HG03196 (cell line): ENCODE data around the gene ZDBF2.
"Not testable (repeated sequence)": the region's sequence is repeated elsewhere in the genome, so short reads cannot be mapped to it uniquely, and the experiment has no call there.

ENCODE experiments used
- ATAC-seq: cut with Tn5 transposase; IDR thresholded peaks from one replicate; pipeline ENCODE4 v1.9.1; 2021; ENCODE audit not compliant: unreplicated experiment

The ZDBF2 gene

DNA sequence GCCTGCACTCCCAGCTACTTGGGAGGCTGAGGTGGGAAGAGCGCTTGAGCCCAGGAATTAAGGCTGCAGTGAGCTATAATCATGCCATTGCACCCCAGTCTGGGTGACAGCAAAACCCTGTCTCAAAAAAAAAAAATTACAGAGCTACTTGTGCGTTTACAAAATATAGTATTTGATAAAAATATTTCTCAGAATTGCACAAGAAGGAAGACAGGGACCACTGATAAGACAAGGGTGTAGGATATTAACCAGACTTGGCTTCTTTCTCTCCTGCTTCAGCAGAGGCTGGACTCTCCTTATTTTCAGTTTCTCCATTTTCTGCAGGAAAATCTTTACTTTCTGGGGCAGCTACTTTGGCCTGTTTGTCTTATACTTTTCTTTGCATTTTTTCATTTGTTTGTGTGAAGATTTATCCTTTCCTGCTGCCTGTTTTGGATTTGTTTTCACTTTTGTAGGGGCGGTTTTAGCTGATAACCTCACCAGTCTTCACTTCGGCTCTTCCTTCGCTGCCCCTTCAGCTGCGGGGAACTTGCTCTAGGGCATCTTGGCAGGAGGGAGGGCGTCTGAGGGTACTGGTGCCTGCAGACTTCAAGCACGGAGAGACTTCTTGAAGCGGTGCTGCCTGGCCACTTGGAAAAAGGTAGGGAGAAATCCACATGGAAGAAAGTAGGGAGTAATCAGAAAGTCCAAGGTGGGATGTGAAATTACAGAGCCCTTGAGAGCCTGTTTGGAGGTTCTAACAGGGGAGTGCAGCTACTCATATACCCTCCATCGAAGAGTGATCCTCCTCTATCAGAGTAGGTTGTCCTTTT lies 14.9 kb upstream of the ZDBF2 start:
- no peak for ATAC-seq

DNA sequence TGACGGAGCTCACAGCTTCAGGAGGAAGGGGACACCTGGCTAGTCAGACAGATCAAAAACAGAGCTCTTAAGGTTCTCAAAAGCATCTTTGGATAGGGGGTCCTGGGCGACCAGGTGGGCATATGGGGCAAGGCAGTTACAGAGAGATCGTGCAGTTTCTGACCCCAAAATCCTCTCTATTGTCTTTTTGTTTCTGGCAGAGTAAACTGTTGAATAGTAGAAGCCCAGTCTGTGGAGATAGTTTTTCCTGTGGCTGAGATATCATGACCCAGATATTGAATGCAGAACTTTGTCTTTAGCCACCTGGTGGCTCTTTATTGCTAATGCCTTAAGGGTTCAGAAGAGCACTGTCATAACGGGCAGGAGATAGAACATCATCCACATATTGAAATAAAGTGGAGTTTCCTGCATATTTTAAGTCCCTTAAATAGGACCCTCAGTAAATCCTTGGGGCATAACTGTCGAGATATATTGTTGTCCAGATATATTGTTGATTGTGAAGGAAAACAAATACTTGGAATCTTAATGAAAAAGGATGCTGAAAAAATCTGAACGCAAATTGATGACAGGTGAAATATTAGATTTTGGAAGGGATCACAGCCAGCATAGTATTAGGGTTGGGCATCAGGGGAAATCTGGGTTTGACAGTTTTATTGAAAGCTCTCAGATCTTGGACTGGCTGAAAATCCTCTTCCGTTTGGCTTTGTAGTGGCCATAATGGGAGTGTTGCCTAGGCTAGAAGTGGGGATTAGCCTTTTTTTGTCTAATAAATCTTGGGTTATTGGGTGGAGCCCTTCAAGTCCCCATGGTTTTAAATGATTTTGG lies 14.1 kb upstream of the ZDBF2 start:
- ATAC-seq, result peak; percentile 83

DNA sequence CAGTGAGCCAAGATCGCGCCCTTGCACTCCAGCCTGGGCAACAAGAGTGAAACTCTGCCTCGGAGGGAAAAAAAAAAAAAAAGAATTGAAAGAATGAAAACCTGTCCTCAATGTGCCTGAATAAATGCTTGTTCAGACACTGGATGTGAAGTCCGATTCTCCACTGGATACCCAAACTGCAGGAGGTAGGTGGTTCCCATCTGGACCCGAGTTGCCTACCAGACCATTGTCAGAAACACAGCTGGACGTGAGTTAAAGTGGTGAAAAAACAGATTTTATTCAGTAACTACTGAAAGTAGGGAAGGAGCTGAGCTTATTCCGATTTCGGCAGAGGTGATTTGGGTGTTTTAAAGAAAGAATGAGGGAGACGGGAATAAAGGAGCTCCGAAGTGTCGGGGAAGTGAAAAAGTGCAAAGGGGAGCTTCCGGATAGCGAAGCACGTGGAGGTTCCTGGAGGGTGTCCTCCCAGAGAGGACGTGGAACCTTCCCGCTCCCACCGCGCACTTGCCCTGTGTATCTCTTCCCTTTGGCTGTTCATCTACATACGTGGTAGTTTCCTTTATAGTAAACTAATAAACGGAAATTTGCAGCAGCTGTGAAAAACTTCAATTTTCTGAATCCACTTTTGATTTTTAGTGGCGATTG lies 10.4 kb upstream of the ZDBF2 start:
- ATAC-seq, result no peak

DNA sequence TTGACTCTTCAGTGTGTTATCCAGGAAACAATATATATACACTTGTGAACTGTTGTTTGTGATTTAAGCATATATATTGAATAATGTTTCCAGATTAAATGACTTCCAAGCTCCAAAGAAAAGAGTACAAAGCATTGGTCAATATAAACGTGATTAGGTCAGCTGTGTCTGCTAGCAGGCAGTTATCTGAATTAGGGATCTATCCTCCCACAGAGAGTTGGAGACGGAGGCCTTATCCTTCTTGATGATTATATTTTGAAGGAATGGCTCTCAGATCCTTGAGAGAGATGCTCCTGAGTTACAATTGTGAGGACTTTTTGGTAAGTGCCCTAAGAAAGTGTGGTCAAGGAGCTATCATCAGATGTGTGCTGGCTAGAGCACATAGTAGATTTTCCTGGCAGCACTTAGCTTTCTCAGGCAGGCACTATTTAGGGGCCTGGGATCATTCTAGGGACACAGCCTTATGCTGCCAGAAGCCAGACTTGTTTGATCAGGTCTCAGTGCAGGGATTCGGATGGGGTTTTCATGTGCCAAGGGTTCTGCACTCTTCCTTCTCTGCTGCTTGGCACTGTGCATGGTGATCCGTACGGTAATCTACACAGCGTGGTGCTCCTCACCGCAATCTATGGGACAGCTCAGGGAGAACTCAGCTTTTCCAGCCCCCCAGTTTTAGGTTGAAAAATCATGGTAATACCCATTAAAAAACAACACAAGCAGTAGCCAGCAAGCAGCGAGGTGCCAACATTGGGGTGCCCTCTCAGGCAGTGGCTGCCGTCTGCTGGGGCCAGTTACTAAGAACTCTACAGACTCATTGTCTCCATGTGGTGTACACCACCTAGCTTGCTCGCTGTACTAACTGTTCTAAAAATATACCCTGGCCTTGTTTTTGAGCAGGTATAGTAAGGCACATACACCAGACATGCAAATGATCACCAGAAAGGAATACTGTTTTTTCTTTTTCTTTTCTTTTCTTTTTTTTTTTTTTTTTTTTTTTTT lies 8.0 kb upstream of the ZDBF2 start:
- no peak for ATAC-seq

DNA sequence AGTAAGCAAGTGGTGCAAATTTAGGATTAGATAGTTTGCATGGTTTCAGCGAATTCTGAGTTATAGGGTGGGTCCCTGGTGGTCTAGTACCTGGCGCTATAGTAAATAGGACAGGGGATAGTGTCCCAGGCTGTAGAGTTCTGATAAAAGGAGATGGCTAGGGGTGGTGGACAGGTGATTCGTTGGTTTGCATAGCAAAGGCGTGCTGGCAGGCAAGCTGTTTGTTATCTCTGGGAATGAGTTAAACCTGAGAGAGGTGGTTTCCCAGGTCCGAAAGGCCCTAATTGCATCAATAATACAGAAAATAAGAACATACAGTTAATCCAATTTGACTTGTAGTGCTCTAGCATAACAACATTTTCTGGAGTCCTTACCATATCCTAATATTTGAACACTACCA lies 6.9 kb upstream of the ZDBF2 start:
- ATAC-seq, result no peak

DNA sequence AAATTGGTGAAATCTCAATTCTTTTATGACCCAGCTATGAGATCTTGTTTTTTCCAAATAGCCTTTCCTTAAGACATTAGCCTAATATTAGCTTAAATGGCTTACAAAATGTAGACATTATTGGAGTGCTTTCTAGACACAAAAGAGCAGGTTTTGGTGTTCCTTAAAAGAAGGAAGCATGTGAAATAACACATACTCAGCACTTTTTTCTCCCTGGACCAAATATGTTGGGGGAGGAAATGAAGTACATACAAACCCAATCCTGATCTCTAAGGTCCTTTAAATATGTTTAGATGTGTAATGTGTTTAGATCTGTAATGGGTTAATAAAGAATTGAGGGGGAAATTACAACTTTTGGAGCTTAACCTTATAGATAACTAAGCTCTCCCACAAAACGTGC lies 3.4 kb upstream of the ZDBF2 start:
- no peak for ATAC-seq

DNA sequence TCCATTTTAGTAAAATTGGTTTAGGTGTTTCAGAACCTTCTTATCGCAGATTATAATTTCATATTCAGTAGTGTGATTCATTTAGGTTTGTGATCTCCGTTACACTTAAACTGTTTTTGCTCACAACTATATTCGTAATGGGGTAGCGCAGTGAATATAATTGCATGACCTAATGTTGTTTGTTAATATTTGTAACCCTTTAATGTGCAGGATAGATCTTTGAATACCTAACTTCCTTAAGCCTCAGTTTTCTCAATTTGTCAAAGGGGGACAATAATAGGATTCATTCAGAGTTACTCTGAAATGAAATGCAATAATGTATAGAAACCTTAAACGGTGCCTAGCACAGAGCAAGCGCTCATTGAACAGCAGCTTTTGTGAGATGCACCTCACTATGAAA lies 558 bp upstream of the ZDBF2 start:
- ATAC-seq, result no peak

DNA sequence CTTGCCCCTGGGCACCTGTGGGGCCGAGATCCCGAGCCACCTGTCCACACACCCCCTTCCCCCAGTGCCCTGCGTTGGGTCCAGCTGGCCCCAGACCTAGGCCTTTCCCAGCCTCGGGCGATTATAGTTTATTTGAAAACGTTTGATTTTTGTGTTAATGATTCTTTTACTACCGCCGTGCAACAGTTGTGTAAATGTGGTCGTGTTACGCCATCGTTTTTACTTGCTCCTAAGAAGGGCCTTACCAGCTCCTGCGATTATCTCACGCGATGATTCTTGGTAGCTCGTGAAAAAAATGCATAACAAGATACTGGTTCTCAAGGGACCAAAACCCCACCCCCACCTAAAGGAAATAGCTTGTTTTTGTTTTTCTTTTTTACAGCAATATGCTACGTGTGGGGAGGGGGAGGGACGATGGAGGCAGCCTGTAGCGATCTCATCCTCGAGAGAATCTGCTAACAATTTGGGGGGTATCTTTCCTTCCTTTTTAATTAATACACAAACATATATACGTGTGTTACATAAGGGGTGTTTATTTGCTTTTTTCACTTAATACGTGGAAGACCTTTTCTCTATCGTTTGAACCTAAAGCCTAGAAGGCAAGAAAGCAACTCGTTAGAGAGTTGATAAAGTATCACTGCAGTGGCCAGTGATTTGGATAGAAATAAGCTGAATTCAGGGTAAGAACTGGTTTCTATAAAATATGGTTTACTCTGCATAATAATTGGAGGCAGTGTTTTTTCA lies 1.0 kb downstream of the ZDBF2 start:
- peak; percentile 36 for ATAC-seq

DNA sequence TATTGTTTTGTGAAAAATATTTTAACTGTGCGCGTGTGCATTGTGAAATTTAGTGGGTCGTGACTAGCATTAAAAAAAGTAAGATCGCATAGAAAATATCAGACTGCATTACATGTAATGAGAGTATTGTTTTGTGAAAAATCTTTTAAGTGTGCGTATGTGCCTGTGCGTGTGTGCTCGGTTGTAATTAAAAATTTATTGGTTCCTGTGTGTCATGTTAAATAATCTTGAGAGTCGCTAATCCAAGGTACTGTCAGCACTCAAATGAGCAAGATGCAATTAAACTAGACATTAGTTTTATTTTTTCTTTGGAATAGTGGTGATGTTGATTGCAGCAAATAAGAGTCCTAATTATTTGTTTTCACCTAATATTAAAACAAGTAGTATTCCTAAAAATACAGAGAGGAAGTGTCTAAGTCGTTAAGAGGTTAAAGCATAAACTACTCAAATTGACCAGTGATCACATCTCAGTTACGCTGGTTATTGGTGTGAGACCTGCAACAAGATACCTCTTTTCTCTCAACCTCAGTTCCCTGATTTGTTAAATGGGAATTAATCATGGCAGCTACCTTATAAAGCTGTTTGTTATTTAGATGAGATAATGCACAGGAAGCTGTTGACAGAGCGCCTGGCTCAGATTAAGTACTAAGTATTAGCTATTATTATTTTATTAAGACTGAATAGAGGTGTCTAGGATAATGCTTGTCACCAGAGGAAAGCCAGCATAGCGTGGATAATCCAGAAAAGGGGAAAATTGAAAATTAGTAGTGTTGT lies 1.9 kb downstream of the ZDBF2 start:
- no peak for ATAC-seq

DNA sequence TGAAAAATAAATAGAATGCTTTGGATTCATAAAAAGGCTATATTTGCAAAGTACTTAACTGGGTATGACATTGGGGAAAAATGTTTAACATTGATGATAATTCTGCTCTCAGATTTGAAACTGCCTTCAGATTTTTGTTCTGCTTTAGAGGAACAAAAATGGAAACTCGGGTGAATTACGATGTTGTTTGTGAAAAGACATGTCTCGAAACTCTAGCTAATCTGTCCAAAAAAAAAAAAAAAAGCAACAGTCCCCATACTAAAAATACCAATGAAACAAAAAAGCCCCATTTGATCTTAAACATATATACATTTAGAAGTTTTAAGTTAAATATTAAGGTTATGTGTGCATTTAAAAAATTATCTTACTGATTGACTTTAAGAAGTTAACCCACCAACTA lies 3.0 kb downstream of the ZDBF2 start:
- no peak for ATAC-seq

DNA sequence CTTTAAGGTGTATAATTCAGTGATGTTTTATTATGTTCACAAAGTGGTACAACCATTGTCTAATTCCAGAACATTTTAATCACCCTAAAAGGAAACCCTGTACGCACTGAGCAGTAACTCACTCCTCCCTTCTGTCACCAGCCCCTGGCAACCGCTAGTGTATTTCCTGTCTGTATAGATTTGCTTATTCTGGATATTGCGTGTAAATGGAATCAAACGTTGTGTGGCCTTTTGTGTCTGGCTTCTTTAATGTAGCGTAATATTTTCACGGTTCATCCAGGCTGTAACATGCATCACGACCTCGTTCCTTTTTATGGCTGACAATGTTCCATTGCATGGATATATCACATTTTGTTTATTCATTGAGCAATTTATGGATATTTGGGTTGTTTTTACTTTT lies 8.3 kb downstream of the ZDBF2 start:
- no peak for ATAC-seq

DNA sequence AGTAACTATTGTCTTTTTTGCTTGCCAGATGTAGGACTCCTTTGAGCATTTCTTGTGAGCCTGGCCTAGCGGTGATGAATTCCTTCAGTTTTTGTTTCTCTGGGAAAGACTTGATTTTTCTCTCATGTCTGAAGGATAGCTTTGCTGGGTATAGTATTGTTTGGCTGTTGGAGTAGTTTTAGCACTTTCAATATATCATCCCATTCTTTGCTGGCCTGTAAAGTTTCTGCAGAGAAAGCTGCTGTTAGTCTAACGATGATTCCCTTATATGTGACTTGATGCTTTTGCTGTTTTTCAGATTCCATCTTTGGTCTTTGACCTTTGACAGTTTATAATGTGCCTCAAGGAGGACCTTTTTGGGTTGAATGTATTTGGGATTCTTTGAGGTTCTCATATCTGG lies 12.7 kb downstream of the ZDBF2 start:
- no peak for ATAC-seq

DNA sequence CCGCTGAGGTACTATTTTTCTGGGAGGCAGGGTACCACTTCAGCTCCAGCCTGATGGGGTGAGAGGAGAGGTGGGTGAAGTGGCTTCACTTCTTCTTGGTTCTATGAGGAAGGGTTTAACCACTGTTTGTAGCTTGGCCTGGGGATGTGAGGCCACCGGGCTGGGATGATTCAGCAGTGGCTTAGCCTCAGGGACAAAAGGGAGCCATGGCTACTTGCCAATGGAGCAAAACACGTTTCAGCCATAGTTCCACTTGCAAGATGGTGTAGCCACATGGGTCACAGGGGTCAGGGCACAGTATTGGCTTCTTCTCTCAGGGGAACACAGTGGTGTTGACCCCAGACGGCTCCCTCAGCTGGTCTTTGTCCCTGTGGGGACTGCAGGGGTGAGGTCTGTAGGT lies 14.9 kb downstream of the ZDBF2 start:
- no peak for ATAC-seq

DNA sequence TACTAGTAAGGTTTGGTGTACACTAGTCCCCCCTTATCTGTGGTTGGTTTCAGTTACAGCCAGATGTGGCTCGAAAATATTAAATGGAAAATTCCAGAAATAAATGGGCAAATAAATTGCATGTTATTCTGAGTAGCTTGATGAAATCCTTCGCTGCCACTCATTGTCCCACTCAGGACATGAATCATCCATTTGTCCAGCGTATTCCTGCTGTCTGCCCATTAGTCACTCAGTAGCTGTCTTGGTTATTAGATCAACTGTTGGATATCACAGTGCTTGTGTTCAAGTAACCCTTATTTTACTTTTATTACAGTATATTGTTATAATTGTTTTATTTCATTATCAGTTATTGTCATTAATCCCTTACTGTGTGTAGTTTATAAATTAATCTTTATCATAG lies 21.7 kb downstream of the ZDBF2 start:
- no peak for ATAC-seq

DNA sequence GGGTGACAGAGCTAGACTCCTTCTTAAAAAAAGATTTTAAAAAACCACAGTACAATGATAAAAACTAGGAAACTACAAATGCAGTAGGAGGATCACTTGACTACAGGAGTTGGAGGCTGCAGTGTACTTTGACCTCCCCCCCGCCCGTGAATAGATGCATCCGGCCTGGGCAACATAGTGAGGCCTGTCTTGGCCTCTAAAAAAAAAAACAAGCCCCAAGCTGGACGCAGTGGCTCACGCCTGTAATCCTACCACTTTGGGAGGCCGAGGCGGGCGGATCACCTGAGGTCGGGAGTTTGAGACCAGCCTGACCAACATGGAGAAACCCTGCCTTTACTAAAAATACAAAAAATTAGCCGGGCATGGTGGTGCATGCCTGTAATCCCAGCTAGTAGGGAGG lies 25.1 kb downstream of the ZDBF2 start:
- not testable (repeated sequence) for ATAC-seq

DNA sequence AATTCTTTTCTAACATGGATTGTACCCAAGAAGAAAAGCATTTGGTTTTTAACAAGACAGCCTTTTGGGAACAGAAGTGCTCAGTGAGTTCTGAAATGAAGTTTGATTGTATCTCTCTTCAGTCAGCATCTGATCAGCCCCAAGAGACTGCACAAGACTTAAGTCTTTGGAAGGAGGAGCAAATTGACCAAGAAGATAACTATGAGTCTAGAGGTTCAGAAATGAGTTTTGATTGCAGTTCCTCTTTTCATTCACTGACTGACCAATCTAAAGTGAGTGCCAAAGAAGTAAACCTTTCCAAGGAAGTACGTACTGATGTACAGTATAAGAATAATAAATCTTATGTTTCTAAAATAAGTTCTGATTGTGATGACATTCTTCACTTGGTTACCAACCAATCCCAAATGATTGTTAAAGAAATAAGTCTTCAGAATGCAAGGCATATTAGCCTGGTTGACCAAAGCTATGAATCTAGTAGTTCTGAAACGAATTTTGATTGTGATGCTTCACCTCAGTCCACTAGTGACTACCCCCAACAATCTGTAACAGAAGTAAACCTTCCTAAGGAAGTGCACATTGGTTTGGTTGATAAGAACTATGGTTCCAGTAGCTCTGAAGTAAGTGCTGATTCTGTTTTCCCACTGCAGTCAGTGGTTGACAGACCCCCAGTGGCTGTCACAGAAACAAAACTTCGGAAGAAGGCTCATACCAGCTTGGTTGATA lies 31.2 kb downstream of the ZDBF2 start:
- no peak for ATAC-seq

DNA sequence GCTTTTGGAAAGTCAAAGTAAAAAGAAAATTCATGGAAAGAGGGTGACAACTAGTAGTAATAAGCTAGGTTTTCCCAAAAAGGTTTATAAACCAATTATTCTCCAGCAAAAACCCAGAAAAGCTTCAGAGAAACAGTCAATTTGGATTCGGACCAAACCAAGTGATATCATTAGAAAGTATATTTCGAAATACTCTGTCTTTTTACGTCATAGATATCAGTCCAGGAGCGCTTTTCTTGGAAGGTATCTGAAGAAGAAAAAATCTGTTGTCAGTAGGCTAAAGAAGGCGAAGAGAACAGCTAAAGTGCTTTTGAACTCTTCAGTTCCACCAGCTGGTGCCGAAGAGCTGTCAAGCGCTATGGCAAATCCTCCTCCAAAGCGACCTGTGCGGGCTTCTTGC lies 36.6 kb downstream of the ZDBF2 start:
- ATAC-seq, result no peak

DNA sequence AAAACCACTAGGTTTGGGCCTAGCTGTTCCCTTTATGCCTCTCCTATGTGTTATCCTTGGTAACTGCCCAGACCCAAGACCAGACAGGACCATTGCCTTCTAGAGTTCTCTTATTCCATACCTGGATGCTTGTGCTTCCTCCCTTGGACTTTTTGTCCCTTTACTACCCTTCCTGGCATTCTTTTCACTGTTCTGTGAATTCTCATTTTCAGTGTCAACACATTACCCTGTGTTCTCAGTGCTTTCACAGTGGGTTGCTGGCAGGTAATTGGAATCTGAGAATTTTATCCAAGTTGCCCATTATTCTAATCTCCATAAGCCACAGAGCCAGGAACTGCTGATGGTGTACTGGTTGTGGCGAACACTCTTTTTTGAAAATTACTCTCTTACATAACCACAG lies 41.7 kb downstream of the ZDBF2 start:
- no peak for ATAC-seq

DNA sequence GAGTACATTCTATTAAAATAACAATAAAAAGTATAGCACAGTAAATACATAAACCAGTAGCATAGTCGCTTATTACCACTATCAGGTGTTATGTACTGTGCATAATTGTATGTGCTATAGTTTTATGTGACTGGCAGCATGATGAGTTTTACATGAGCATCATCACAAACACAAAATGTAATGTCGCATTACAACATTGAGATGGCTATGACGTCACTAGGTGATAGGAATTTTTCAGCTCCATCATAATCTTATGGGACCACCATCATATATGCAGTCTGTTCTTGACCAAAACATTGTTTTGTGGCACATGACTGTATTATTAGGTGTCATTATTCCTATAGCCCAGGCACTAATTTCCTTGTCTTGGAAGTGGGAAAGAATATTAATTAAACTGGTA lies 48.6 kb downstream of the ZDBF2 start:
- no peak for ATAC-seq
